ENCODE data around the gene QRICH1. TPM values are rescaled to one million over a fixed set of nuclear protein-coding genes. Genes with fewer than 3 reads are reported as not detected.
A peak's percentile ranks its signal among the peaks of the same experiment; 100 is the strongest.

QRICH1 gene
- total and polyA plus RNA-seq, 2 of the 13 experiments (the other 11 are each of a cell fraction or from before 2014, with no cell fraction given): 52.6 to 102 TPM

DNA sequence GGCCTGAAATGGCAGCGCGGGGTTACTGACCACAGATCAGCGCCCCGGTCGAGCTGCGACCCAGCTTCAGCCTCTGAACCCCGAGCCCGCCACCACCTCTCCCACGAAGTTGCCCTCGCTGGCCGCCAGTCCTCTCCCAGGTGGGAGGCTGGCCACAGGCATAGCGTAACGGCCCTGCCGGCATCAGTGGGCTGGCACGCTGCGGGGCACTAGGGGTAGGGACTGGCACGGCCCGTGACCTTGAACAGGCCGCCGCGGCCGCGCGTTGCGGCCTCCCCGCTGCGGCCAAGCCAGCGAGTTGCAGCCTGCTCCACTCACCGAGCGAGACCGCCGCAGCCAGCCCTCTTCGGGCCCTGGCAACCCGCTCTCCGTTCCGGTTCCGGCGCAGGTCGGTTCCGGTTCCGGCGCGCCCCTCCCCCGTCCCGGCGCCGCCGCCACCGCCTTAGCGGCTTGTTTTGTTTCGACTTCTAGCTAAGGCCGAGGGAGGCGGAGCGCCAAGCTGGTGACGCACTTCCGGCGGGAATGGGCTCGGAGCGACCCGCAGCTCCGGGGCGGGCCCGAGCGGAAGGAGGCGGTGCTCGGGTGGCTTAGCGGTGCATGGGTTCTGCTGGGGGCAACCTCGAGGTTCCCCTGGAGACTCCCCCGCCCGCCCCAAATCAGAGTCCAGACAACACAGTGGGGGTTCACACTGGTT lies 26.7 kb upstream of the QRICH1 start, which contains the start of gene USP19 (continued):
- TF ChIP-seq, protein P1, sequence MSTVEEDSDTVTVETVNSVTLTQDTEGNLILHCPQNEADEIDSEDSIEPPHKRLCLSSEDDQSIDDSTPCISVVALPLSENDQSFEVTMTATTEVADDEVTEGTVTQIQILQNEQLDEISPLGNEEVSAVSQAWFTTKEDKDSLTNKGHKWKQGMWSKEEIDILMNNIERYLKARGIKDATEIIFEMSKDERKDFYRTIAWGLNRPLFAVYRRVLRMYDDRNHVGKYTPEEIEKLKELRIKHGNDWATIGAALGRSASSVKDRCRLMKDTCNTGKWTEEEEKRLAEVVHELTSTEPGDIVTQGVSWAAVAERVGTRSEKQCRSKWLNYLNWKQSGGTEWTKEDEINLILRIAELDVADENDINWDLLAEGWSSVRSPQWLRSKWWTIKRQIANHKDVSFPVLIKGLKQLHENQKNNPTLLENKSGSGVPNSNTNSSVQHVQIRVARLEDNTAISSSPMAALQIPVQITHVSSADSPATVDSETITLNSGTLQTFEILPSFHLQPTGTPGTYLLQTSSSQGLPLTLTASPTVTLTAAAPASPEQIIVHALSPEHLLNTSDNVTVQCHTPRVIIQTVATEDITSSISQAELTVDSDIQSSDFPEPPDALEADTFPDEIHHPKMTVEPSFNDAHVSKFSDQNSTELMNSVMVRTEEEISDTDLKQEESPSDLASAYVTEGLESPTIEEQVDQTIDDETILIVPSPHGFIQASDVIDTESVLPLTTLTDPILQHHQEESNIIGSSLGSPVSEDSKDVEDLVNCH (CRISPR knock-in tag; IDR thresholded peaks at IDR 0.05): no peak
- TF ChIP-seq ZNF207 (IDR thresholded peaks at IDR 0.05; ENCODE audit: borderline replicate concordance) (no peak), ARID3A (IDR thresholded peaks at IDR 0.05; ENCODE audit: low read depth, low read length) (no peak), KDM5B (CRISPR knock-in tag; IDR thresholded peaks at IDR 0.05; ENCODE audit: borderline replicate concordance) (peak; percentile 84; the same call in 1 of the 2 replicates), ZNF547 (CRISPR knock-in tag; IDR thresholded peaks at IDR 0.05) (peak; percentile 29; the same call in 1 of the 2 replicates), ZNF232 (CRISPR knock-in tag; IDR thresholded peaks at IDR 0.05; ENCODE audit: borderline replicate concordance) (peak; percentile 73; the same call in 1 of the 2 replicates), ZNF883 (CRISPR knock-in tag; IDR thresholded peaks at IDR 0.05; ENCODE audit: not compliant biosample characterization) (no peak), ZNF280D (CRISPR knock-in tag; IDR thresholded peaks at IDR 0.05) (no peak; the same call in 1 of the 2 replicates), ZNF510 (CRISPR knock-in tag; IDR thresholded peaks at IDR 0.05; ENCODE audit: low read depth) (no peak), ZNF761 (CRISPR knock-in tag; conservative IDR thresholded peaks at IDR 0.05) (no peak), ZNF777 (CRISPR knock-in tag; IDR thresholded peaks at IDR 0.05) (no peak; the same call in 1 of the 2 replicates), TRIM22 (IDR thresholded peaks at IDR 0.05) (no peak), ZFP36L2 (CRISPR knock-in tag; IDR thresholded peaks at IDR 0.05) (no peak; the same call in 1 of the 2 replicates), ZNF557 (CRISPR knock-in tag; IDR thresholded peaks at IDR 0.05) (no peak)
- TF ChIP-seq, protein P2, sequence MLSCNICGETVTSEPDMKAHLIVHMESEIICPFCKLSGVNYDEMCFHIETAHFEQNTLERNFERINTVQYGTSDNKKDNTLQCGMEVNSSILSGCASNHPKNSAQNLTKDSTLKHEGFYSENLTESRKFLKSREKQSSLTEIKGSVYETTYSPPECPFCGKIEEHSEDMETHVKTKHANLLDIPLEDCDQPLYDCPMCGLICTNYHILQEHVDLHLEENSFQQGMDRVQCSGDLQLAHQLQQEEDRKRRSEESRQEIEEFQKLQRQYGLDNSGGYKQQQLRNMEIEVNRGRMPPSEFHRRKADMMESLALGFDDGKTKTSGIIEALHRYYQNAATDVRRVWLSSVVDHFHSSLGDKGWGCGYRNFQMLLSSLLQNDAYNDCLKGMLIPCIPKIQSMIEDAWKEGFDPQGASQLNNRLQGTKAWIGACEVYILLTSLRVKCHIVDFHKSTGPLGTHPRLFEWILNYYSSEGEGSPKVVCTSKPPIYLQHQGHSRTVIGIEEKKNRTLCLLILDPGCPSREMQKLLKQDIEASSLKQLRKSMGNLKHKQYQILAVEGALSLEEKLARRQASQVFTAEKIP (CRISPR knock-in tag; IDR thresholded peaks at IDR 0.05; ENCODE audit: borderline replicate concordance): no peak

Measured in HepG2 (cell line).